DMS153 treated with DMSO at 0.1 percent for 48 hours (cell line): ENCODE results near the gene ABCA9.
A peak's percentile ranks its signal among the peaks of the same experiment; 100 is the strongest.
"Not testable (repeated sequence)": the region's sequence is repeated elsewhere in the genome, so short reads cannot be mapped to it uniquely, and the experiment has no call there.

Experiments used
- DNase-seq: peaks from one replicate; lab custom pipeline; 2025; ENCODE audit not compliant: unreplicated experiment; lab: John Stamatoyannopoulos, UW

Gene ABCA9, protein sequence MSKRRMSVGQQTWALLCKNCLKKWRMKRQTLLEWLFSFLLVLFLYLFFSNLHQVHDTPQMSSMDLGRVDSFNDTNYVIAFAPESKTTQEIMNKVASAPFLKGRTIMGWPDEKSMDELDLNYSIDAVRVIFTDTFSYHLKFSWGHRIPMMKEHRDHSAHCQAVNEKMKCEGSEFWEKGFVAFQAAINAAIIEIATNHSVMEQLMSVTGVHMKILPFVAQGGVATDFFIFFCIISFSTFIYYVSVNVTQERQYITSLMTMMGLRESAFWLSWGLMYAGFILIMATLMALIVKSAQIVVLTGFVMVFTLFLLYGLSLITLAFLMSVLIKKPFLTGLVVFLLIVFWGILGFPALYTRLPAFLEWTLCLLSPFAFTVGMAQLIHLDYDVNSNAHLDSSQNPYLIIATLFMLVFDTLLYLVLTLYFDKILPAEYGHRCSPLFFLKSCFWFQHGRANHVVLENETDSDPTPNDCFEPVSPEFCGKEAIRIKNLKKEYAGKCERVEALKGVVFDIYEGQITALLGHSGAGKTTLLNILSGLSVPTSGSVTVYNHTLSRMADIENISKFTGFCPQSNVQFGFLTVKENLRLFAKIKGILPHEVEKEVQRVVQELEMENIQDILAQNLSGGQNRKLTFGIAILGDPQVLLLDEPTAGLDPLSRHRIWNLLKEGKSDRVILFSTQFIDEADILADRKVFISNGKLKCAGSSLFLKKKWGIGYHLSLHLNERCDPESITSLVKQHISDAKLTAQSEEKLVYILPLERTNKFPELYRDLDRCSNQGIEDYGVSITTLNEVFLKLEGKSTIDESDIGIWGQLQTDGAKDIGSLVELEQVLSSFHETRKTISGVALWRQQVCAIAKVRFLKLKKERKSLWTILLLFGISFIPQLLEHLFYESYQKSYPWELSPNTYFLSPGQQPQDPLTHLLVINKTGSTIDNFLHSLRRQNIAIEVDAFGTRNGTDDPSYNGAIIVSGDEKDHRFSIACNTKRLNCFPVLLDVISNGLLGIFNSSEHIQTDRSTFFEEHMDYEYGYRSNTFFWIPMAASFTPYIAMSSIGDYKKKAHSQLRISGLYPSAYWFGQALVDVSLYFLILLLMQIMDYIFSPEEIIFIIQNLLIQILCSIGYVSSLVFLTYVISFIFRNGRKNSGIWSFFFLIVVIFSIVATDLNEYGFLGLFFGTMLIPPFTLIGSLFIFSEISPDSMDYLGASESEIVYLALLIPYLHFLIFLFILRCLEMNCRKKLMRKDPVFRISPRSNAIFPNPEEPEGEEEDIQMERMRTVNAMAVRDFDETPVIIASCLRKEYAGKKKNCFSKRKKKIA (N-terminal part only)

DNA sequence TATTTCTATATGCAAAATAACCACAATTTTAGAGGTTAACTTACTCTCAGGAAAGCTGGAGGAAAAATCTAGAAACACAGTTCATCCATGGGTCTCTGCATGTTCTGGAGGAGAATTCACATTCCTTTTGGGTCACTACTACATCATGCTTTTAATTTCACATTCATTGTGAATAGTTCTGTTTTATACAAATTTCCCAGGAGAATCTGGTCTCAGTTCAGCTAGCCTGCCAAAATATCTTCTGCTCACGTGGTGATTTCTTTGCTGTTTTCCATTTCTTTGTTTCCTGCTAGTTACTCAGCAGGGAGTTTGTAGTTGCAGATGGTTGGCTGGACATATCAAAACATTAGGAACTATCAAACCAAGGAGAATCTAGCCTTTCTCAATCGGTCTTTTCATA is at the start of gene ABCA9:
ABCA9 (minus strand) TSS at position 106 of the 400 bp plus-strand sequence. CDS start 9,801 bp downstream, outside the sequence.
- DNase-seq = no peak

- DNase-seq = no peak
Observed at GRCh38 chr17:69105907-69106730, 45.4 kb upstream of the ABCA9 start.

- DNase-seq = peak; percentile 50
Observed at GRCh38 chr17:69103557-69104233, 43.0 kb upstream of the ABCA9 start.

- DNase-seq = no peak
Observed at GRCh38 chr17:69098625-69099024, 37.9 kb upstream of the ABCA9 start.

- no peak for DNase-seq
Observed at GRCh38 chr17:69096541-69096940, 35.8 kb upstream of the ABCA9 start.

- DNase-seq = no peak
Observed at GRCh38 chr17:69093995-69094394, 33.3 kb upstream of the ABCA9 start.

DNA sequence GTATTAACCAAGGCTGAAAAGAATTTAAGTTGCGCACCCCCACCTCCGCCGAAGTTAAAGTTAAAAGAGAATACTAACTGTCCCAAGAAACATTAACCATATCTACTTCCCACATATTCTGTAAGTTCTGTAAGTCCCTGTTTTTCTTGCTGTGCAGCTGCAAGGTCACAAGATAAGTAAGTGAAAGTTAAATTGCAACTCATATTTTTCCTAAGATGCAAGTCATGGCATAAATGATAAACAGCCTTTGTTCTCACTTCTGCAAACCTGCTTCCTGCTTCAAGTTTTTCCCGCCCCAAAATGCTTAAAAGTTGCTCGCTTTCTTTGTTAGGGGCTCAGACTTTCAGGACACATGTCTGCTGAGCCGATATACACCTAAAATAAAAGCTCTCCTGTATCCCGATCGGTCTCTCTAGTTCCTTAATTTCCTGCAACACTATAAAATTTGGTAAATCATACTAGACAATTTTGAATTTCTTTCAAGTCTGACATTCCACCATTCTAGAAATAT is 32.6 kb upstream of the ABCA9 start:
- no peak for DNase-seq

DNA sequence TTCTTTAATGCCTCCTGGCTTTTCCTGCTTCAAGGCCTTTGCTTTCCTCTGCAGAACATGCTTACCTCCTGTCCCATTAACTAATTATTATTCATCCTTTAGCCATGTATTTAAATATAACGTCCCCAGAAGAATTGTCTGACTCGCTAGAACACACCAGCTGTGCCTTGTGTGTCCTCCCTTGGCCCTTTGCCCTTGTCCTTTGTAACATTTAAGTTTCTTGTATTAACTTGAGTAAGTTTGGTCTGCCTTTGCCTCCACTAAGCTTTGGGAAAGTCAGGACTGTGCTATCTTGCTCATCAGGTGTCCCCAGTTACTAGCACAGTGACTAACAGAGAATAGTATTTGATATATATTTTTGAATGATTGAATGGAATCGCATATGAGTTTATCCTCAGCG is 29.6 kb upstream of the ABCA9 start:
- no peak for DNase-seq

- no peak for DNase-seq
Observed at GRCh38 chr17:69088643-69089200, 28.0 kb upstream of the ABCA9 start.

- no peak for DNase-seq
Observed at GRCh38 chr17:69086641-69087040, 25.9 kb upstream of the ABCA9 start.

GRCh38 chr17:69084911-69085310 is 24.2 kb upstream of the ABCA9 start:
- DNase-seq = no peak

- no peak for DNase-seq
Observed at GRCh38 chr17:69082696-69083095, 22.0 kb upstream of the ABCA9 start.

- DNase-seq = no peak
Observed at GRCh38 chr17:69078864-69079263, 18.1 kb upstream of the ABCA9 start.

- DNase-seq = no peak
Observed at GRCh38 chr17:69075823-69076222, 15.1 kb upstream of the ABCA9 start.

DNA sequence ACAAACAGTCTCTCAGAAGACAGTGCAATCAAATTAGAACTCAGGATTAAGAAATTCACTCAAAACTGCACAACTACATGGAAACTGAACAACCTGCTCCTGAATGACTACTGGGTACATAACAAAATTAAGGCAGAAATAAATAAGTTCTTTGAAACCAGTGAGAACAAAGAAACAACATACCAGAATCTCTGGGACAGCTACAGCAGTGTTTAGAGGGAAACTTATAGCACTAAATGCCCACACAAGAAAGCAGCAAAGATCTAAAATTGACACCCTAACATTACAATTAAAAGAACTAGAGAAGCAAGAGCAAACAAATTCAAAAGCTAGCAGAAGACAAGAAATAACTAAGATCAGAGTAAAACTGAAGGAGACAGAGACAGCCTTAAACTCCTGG is 12.7 kb upstream of the ABCA9 start:
- not testable (repeated sequence) for DNase-seq

GRCh38 chr17:69072803-69073256 is 12.1 kb upstream of the ABCA9 start:
- DNase-seq = not testable (repeated sequence)

GRCh38 chr17:69071233-69071586 is 10.5 kb upstream of the ABCA9 start:
- DNase-seq = not testable (repeated sequence)

DNA sequence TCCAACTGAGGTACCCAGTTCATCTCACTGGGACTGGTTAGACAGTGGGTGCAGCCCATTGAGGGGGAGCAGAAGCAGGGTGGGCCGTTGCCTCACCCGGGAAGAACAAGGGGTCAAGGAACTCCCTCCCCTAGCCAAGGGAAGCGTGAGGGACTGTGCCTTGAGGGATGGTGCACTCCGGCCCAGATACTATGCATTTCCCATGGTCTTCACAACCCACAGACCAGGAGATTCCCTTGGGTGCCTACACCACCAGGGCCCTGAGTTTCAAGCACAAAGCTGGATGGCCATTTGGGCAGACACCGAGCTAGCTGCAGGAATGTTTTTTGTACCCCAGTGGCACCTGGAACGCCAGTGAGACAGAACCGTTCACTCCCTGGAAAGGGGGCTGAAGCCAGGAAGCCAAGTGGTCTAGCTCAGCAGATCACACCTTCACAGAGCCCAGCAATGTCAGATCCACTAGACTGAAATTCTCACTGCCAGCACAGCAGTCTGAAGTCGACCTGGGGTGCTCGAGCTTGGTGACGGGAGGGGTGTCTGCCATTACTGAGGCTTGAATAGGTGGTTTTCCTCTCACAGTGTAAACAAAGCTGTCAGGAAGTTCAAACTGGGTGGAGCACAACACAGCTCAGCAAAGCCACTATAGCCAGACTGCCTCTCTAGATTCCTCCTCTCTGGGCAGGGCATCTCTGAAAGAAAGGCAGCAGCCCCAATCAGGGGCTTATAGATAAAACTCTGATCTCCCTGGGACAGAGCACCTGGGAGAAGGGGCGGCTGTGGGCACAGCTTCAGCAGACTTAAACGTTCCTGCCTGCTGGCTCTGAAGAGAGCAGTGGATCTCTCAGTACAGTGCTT is 9.9 kb upstream of the ABCA9 start:
- DNase-seq = peak; percentile 41
